ENCODE measurements around the gene ULBP1. TPM values are rescaled to one million over a fixed set of nuclear protein-coding genes. Genes with fewer than 3 reads are reported as not detected.
"Not testable (repeated sequence)": the region's sequence is repeated elsewhere in the genome, so short reads cannot be mapped to it uniquely, and the experiment has no call there.

ULBP1 gene
- total RNA-seq, 1 experiment from 2014 or later = not detected

- no peak for DNase-seq (ENCODE audit: low read depth)
Observed at GRCh38 chr6:149951626-149952025, 12.1 kb upstream of the ULBP1 start.

GRCh38 chr6:149953390-149953789, 10.4 kb upstream of the ULBP1 start:
- peak; percentile 15 for DNase-seq (ENCODE audit: low read depth)

GRCh38 chr6:149953934-149954327, 9.8 kb upstream of the ULBP1 start:
- not testable (repeated sequence) for DNase-seq (ENCODE audit: low read depth)

- not testable (repeated sequence) for DNase-seq (ENCODE audit: low read depth)
Observed at GRCh38 chr6:149954328-149954983, 9.3 kb upstream of the ULBP1 start.

- not testable (repeated sequence) for DNase-seq (ENCODE audit: low read depth)
Observed at GRCh38 chr6:149954984-149955653, 8.6 kb upstream of the ULBP1 start.

GRCh38 chr6:149955654-149956317, 8.0 kb upstream of the ULBP1 start:
- not testable (repeated sequence) for DNase-seq (ENCODE audit: low read depth)

GRCh38 chr6:149958124-149958523, 5.6 kb upstream of the ULBP1 start:
- peak; percentile 23 for DNase-seq (ENCODE audit: low read depth)

GRCh38 chr6:149959806-149960205, 3.9 kb upstream of the ULBP1 start:
- not testable (repeated sequence) for DNase-seq (ENCODE audit: low read depth)

- DNase-seq (ENCODE audit: low read depth) = no peak
Observed at GRCh38 chr6:149960488-149960887, 3.3 kb upstream of the ULBP1 start.

GRCh38 chr6:149961728-149962425, 1.9 kb upstream of the ULBP1 start:
- peak; percentile 58 for DNase-seq (ENCODE audit: low read depth)

- DNase-seq (ENCODE audit: low read depth) = peak; percentile 38
Observed at GRCh38 chr6:149962461-149963211, 1.1 kb upstream of the ULBP1 start.

- no peak for DNase-seq (ENCODE audit: low read depth)
Observed at GRCh38 chr6:149963212-149963461, 606 bp upstream of the ULBP1 start.

GRCh38 chr6:149964308-149965193, 808 bp downstream of the ULBP1 start:
- DNase-seq (ENCODE audit: low read depth) = no peak

GRCh38 chr6:149965194-149966020, 1.7 kb downstream of the ULBP1 start:
- DNase-seq (ENCODE audit: low read depth) = no peak

GRCh38 chr6:149966319-149966718, 2.6 kb downstream of the ULBP1 start:
- not testable (repeated sequence) for DNase-seq (ENCODE audit: low read depth)

GRCh38 chr6:149967591-149967990, 3.8 kb downstream of the ULBP1 start:
- no peak for DNase-seq (ENCODE audit: low read depth)

- not testable (repeated sequence) for DNase-seq (ENCODE audit: low read depth)
Observed at GRCh38 chr6:149967999-149968398, 4.3 kb downstream of the ULBP1 start.

GRCh38 chr6:149968909-149969308, 5.2 kb downstream of the ULBP1 start:
- DNase-seq (ENCODE audit: low read depth) = not testable (repeated sequence)

- DNase-seq (ENCODE audit: low read depth) = no peak
Observed at GRCh38 chr6:149969635-149970034, 5.9 kb downstream of the ULBP1 start.

Measured in HT1080 (cell line).